HG03280 (cell line): ENCODE results near the gene CENPP.

Experiments used
- ATAC-seq: cut with Tn5 transposase; IDR thresholded peaks from one replicate; pipeline ENCODE4 v1.9.1; 2021; ENCODE audit warnings: mild to moderate bottlenecking, moderate library complexity; ENCODE audit not compliant: unreplicated experiment

The CENPP gene

GRCh38 chr9:92668746-92669526 is 343.2 kb downstream of the CENPP start:
- ATAC-seq = no peak

- peak; percentile 13 for ATAC-seq
Measured at GRCh38 chr9:92669527-92669889, 343.8 kb downstream of the CENPP start.
